ENCODE results near the gene DDX10.
"Not testable (repeated sequence)": the region's sequence is repeated elsewhere in the genome, so short reads cannot be mapped to it uniquely, and the experiment has no call there.

Gene DDX10

GRCh38 chr11:108636222-108636621 is 28.6 kb upstream of the DDX10 start:
- Histone ChIP-seq H3K36me3 (ENCODE audit: insufficient read depth, low read length) (no peaks in the 10 kb centered on the region), H3K27me3 (ENCODE audit: insufficient read depth, low read length) (no peaks in the 10 kb centered on the region), H3K9me3 (ENCODE audit: low read length) (no peaks in the 10 kb centered on the region)

GRCh38 chr11:108639146-108639545 is 25.7 kb upstream of the DDX10 start:
- no peak overlapping the region for H2AFZ ChIP-seq (ENCODE audit: low read depth, low read length)
- no peaks in the 10 kb centered on the region for H3K9me3 ChIP-seq (ENCODE audit: low read length)
- no peaks in the 10 kb centered on the region for H3K36me3 ChIP-seq (ENCODE audit: insufficient read depth, low read length)
- no peak overlapping the region for H3K4me3 ChIP-seq (ENCODE audit: low read length)
- H3K4me1 ChIP-seq (ENCODE audit: insufficient read depth, low read length), result no peaks in the 10 kb centered on the region
- H3K27me3 ChIP-seq (ENCODE audit: insufficient read depth, low read length), result no peaks in the 10 kb centered on the region

More at GRCh38 chr11:108636222-108636621, 28.6 kb upstream of the DDX10 start:
- Histone ChIP-seq H3K4me3 (ENCODE audit: low read length) (no peak overlapping the region), H3K4me1 (ENCODE audit: insufficient read depth, low read length) (peaks cover 6% of the 10 kb centered on the region), H2AFZ (ENCODE audit: low read depth, low read length) (no peak overlapping the region)

GRCh38 chr11:108641752-108642151 is 23.1 kb upstream of the DDX10 start:
- H3K27me3 ChIP-seq (ENCODE audit: insufficient read depth, low read length), result not testable (repeated sequence)

GRCh38 chr11:108643974-108644373 is 20.9 kb upstream of the DDX10 start:
- no peaks in the 10 kb centered on the region for H3K4me1 ChIP-seq (ENCODE audit: insufficient read depth, low read length)

More at GRCh38 chr11:108641752-108642151, 23.1 kb upstream of the DDX10 start:
- not testable (repeated sequence) for H2AFZ ChIP-seq (ENCODE audit: low read depth, low read length); H3K4me1 ChIP-seq (ENCODE audit: insufficient read depth, low read length); H3K9me3 ChIP-seq (ENCODE audit: low read length); H3K4me3 ChIP-seq (ENCODE audit: low read length); H3K36me3 ChIP-seq (ENCODE audit: insufficient read depth, low read length)

GRCh38 chr11:108645970-108646369 is 18.9 kb upstream of the DDX10 start:
- no peaks in the 10 kb centered on the region for H3K9me3 ChIP-seq (ENCODE audit: low read length)
- no peak overlapping the region for H2AFZ ChIP-seq (ENCODE audit: low read depth, low read length)
- no peaks in the 10 kb centered on the region for H3K36me3 ChIP-seq (ENCODE audit: insufficient read depth, low read length)
- H3K4me1 ChIP-seq (ENCODE audit: insufficient read depth, low read length), result no peaks in the 10 kb centered on the region
- no peak overlapping the region for H3K4me3 ChIP-seq (ENCODE audit: low read length)
- no peaks in the 10 kb centered on the region for H3K27me3 ChIP-seq (ENCODE audit: insufficient read depth, low read length)

More at GRCh38 chr11:108643974-108644373, 20.9 kb upstream of the DDX10 start:
- Histone ChIP-seq H3K4me3 (ENCODE audit: low read length) (no peak overlapping the region), H3K36me3 (ENCODE audit: insufficient read depth, low read length) (no peaks in the 10 kb centered on the region), H2AFZ (ENCODE audit: low read depth, low read length) (no peak overlapping the region), H3K27me3 (ENCODE audit: insufficient read depth, low read length) (no peaks in the 10 kb centered on the region), H3K9me3 (ENCODE audit: low read length) (no peaks in the 10 kb centered on the region)

GRCh38 chr11:108647387-108647700 is 17.5 kb upstream of the DDX10 start:
- Histone ChIP-seq H3K4me1 (ENCODE audit: insufficient read depth, low read length) (no peaks in the 10 kb centered on the region), H3K27me3 (ENCODE audit: insufficient read depth, low read length) (no peaks in the 10 kb centered on the region), H2AFZ (ENCODE audit: low read depth, low read length) (no peak overlapping the region), H3K9me3 (ENCODE audit: low read length) (no peaks in the 10 kb centered on the region), H3K36me3 (ENCODE audit: insufficient read depth, low read length) (no peaks in the 10 kb centered on the region), H3K4me3 (ENCODE audit: low read length) (no peak overlapping the region)

- H3K9me3 ChIP-seq (ENCODE audit: low read length), result no peaks in the 10 kb centered on the region
- H2AFZ ChIP-seq (ENCODE audit: low read depth, low read length), result no peak overlapping the region
- no peaks in the 10 kb centered on the region for H3K27me3 ChIP-seq (ENCODE audit: insufficient read depth, low read length)
- no peaks in the 10 kb centered on the region for H3K4me1 ChIP-seq (ENCODE audit: insufficient read depth, low read length)
- no peaks in the 10 kb centered on the region for H3K36me3 ChIP-seq (ENCODE audit: insufficient read depth, low read length)
- H3K4me3 ChIP-seq (ENCODE audit: low read length), result no peak overlapping the region
These were observed 17.0 kb upstream of the DDX10 start for GRCh38 chr11:108647701-108648527.

- no peak overlapping the region for H3K4me3 ChIP-seq (ENCODE audit: low read length)
- H3K9me3 ChIP-seq (ENCODE audit: low read length), result no peaks in the 10 kb centered on the region
- no peaks in the 10 kb centered on the region for H3K4me1 ChIP-seq (ENCODE audit: insufficient read depth, low read length)
- no peak overlapping the region for H2AFZ ChIP-seq (ENCODE audit: low read depth, low read length)
- H3K36me3 ChIP-seq (ENCODE audit: insufficient read depth, low read length), result no peaks in the 10 kb centered on the region
- no peaks in the 10 kb centered on the region for H3K27me3 ChIP-seq (ENCODE audit: insufficient read depth, low read length)
These were observed 16.4 kb upstream of the DDX10 start for GRCh38 chr11:108648528-108648885.

- H3K4me3 ChIP-seq (ENCODE audit: low read length); H3K9me3 ChIP-seq (ENCODE audit: low read length); H3K4me1 ChIP-seq (ENCODE audit: insufficient read depth, low read length); H3K36me3 ChIP-seq (ENCODE audit: insufficient read depth, low read length); H3K27me3 ChIP-seq (ENCODE audit: insufficient read depth, low read length); H2AFZ ChIP-seq (ENCODE audit: low read depth, low read length): not testable (repeated sequence)
These were observed 10.8 kb upstream of the DDX10 start for GRCh38 chr11:108654100-108654499.

GRCh38 chr11:108654994-108655631 is 9.8 kb upstream of the DDX10 start:
- H3K9me3 ChIP-seq (ENCODE audit: low read length), result no peaks in the 10 kb centered on the region
- H3K4me3 ChIP-seq (ENCODE audit: low read length), result no peak overlapping the region
- H3K4me1 ChIP-seq (ENCODE audit: insufficient read depth, low read length), result no peaks in the 10 kb centered on the region
- no peak overlapping the region for H2AFZ ChIP-seq (ENCODE audit: low read depth, low read length)
- H3K36me3 ChIP-seq (ENCODE audit: insufficient read depth, low read length), result no peaks in the 10 kb centered on the region
- H3K27me3 ChIP-seq (ENCODE audit: insufficient read depth, low read length), result no peaks in the 10 kb centered on the region

- Histone ChIP-seq H3K36me3 (ENCODE audit: insufficient read depth, low read length) (no peaks in the 10 kb centered on the region), H3K4me1 (ENCODE audit: insufficient read depth, low read length) (peaks cover 18% of the 10 kb centered on the region), H2AFZ (ENCODE audit: low read depth, low read length) (no peak overlapping the region), H3K9me3 (ENCODE audit: low read length) (no peaks in the 10 kb centered on the region), H3K4me3 (ENCODE audit: low read length) (no peak overlapping the region), H3K27me3 (ENCODE audit: insufficient read depth, low read length) (no peaks in the 10 kb centered on the region)
These were observed 2.2 kb upstream of the DDX10 start for GRCh38 chr11:108662700-108663099.

- Histone ChIP-seq H3K4me3 (ENCODE audit: low read length) (no peak overlapping the region), H2AFZ (ENCODE audit: low read depth, low read length) (peak overlapping the region; percentile 90), H3K36me3 (ENCODE audit: insufficient read depth, low read length) (no peaks in the 10 kb centered on the region), H3K27me3 (ENCODE audit: insufficient read depth, low read length) (no peaks in the 10 kb centered on the region), H3K4me1 (ENCODE audit: insufficient read depth, low read length) (peaks cover 18% of the 10 kb centered on the region), H3K9me3 (ENCODE audit: low read length) (no peaks in the 10 kb centered on the region)
These were observed 1.6 kb upstream of the DDX10 start for GRCh38 chr11:108663154-108663877.

- Histone ChIP-seq H3K4me3 (ENCODE audit: low read length) (no peak overlapping the region), H3K4me1 (ENCODE audit: insufficient read depth, low read length) (peaks cover 10% of the 10 kb centered on the region), H3K27me3 (ENCODE audit: insufficient read depth, low read length) (no peaks in the 10 kb centered on the region), H2AFZ (ENCODE audit: low read depth, low read length) (no peak overlapping the region), H3K36me3 (ENCODE audit: insufficient read depth, low read length) (no peaks in the 10 kb centered on the region), H3K9me3 (ENCODE audit: low read length) (peaks cover 2% of the 10 kb centered on the region)
These were observed 1.5 kb downstream of the DDX10 start for GRCh38 chr11:108666373-108666772.

Data from neuron (in vitro differentiated cells).